HG03520 (cell line): ENCODE data around the gene ZNF124.

Experiments
- ATAC-seq: cut with Tn5 transposase; IDR thresholded peaks from one replicate; pipeline ENCODE4 v1.9.1; 2021; ENCODE audit warnings: mild to moderate bottlenecking, moderate library complexity; ENCODE audit not compliant: unreplicated experiment

The ZNF124 gene

GRCh38 chr1:247114351-247115140 is 57.3 kb downstream of the ZNF124 start:
- ATAC-seq: no peak

GRCh38 chr1:247113733-247114271 is 58.0 kb downstream of the ZNF124 start:
- ATAC-seq: no peak

- no peak for ATAC-seq
These were observed 58.7 kb downstream of the ZNF124 start for GRCh38 chr1:247113094-247113497.

DNA sequence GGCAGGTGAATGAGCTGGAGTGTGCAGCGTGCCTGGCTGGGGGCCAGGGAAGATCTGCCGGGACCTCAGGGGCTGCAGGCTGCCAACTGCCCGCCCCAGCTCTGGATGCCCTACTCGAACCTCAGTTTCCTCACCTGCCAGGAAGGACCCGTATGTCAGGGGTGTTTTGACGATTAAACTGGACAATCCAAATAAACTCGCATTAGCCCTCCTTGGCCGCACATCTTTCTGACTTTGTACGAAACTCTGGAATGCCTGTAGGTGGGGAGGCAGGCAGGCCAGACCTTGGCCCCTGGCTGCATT is 59.4 kb downstream of the ZNF124 start:
- no peak for ATAC-seq

GRCh38 chr1:247111700-247112478 is 59.9 kb downstream of the ZNF124 start:
- no peak for ATAC-seq

GRCh38 chr1:247111259-247111699 is 60.5 kb downstream of the ZNF124 start:
- no peak for ATAC-seq

- ATAC-seq: no peak
These were observed 61.1 kb downstream of the ZNF124 start for GRCh38 chr1:247110627-247111258.

GRCh38 chr1:247107694-247108093 is 64.1 kb downstream of the ZNF124 start:
- no peak for ATAC-seq

- ATAC-seq: no peak
These were observed 65.9 kb downstream of the ZNF124 start for GRCh38 chr1:247105966-247106365.
